ENCODE data around the gene MMP14.

GRCh38 chr14:22803687-22803974 lies 32.8 kb upstream of the MMP14 start:
- TF ChIP-seq CTCF (conservative IDR thresholded peaks at IDR 0.05) (no peak), ZFX (IDR thresholded peaks at IDR 0.05) (no peak)

Measured in C4-2B (cell line).